ENCODE data around the gene EHD1.

DNA sequence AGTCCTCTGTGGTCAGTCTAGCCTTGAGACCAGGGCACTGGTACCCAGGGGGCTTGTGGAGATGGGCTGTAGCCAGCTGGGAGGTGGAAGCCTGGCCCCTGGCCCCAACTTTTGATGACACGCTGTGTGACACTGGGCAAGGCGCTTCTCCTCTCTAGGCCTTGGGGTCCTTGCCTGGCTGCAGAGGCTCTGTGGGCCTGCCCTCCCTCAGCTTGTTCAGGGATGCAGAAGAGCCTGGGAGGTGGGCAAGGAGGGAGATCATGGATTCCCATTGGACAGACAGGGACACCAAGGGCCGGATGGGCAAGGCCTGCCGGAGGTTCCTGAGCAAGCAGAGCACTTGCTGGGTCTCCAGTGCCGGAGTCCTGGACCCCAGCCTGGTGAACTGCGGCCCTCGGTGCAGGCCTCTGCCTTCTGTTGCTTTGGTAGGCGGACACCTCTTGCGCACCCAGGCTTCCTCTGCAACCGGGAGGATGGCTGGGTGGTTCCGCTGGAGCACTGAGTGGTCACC, 44.8 kb upstream of the EHD1 start:
- TF ChIP-seq POLR2A (IDR thresholded peaks at IDR 0.05; ENCODE audit: low read depth, low read length) (no peak), POLR2AphosphoS5 (IDR thresholded peaks at IDR 0.05; ENCODE audit: low read depth, low read length) (no peak), TAF1 (IDR thresholded peaks at IDR 0.05; ENCODE audit: borderline replicate concordance, low read depth, low read length) (no peak)
